Vagina (tissue), 2 donors: ENCODE results near the gene SLC5A2.

Experiments
- CTCF ChIP-seq, 3 experiments: fragments of 450-650 bp in 2 of 3; fragments of 200-600 bp in 1 of 3; sonication (generic) in 1 of 3; IDR thresholded peaks; one replicate each; pipeline ENCODE4 v1.5.1; 2017 to 2019; ENCODE audit warnings: antibody characterized with exemption in 3 of 3, mild to moderate bottlenecking in 2 of 3, moderate library complexity in 2 of 3
- POLR2AphosphoS5 ChIP-seq, 2 donors: sonication (generic); formaldehyde crosslinking; IDR thresholded peaks; one replicate each; pipeline ENCODE4 v1.9.0; 2017; ENCODE audit warnings: antibody characterized with exemption in 2 of 2, mild to moderate bottlenecking in 2 of 2, low read depth in 1 of 2; ENCODE audit not compliant: insufficient read depth in 1 of 2

- TF ChIP-seq CTCF (IDR thresholded peaks at IDR 0.05): no peak
- TF ChIP-seq POLR2AphosphoS5 (IDR thresholded peaks at IDR 0.05; ENCODE audit: insufficient read depth in 1 of 2, low read depth in 1 of 2): no peak
Measured at GRCh38 chr16:31529108-31529936, 46.4 kb downstream of the SLC5A2 start.
